Karpas-422 (cell line): ENCODE measurements around the gene CASP9. TPM values are rescaled to one million over a fixed set of nuclear protein-coding genes. Genes with fewer than 3 reads are reported as not detected.

Experiments
- DNase-seq: peaks from one replicate; pipeline ENCODE4 v3.0.0-alpha.2; 2015
- H2AFZ ChIP-seq: fragments of 200-600 bp; sonication (generic); 2 replicates; pipeline ENCODE4 v1.6.1; 2014; ENCODE audit warnings: antibody characterized with exemption, low read length, mixed read lengths
- H3K27ac ChIP-seq: fragments of 200-600 bp; sonication (generic); 2 replicates; pipeline ENCODE4 v1.5.1; 2014; ENCODE audit warnings: mild to moderate bottlenecking, low read length, moderate library complexity
- H3K27me3 ChIP-seq: fragments of 200-600 bp; sonication (generic); 2 replicates; pipeline ENCODE4 v1.6.1; 2014; ENCODE audit warnings: low read length, mixed read lengths
- H3K36me3 ChIP-seq: fragments of 200-600 bp; sonication (generic); 2 replicates; pipeline ENCODE4 v1.6.1; 2014; ENCODE audit warnings: low read length, mixed read lengths; ENCODE audit not compliant: insufficient read depth
- H3K4me1 ChIP-seq: fragments of 200-600 bp; sonication (generic); 2 replicates; pipeline ENCODE4 v1.6.1; 2014; ENCODE audit warnings: mild to moderate bottlenecking, low read length, mixed read lengths
- H3K4me2 ChIP-seq: fragments of 200-600 bp; sonication (generic); 2 replicates; pipeline ENCODE4 v1.6.1; 2014; ENCODE audit warnings: low read length, low read depth, mild to moderate bottlenecking; ENCODE audit not compliant: poor library complexity, severe bottlenecking
- H3K4me3 ChIP-seq: fragments of 200-600 bp; sonication (generic); 2 replicates; pipeline ENCODE4 v1.5.1; 2014; ENCODE audit warnings: mild to moderate bottlenecking, antibody characterized with exemption, low read length, mixed read lengths
- H3K79me2 ChIP-seq: fragments of 200-600 bp; sonication (generic); 2 replicates; pipeline ENCODE4 v1.6.1; 2014; ENCODE audit warnings: mild to moderate bottlenecking, low read length, mixed read lengths
- H3K9ac ChIP-seq: fragments of 200-600 bp; sonication (generic); 2 replicates; pipeline ENCODE4 v1.6.0; 2014; ENCODE audit warnings: low read length
- H3K9me2 ChIP-seq: fragments of 200-600 bp; sonication (generic), shearing (Covaris generic); replicated peaks from 2 replicates; pipeline ENCODE4 v1.6.0; 2014; ENCODE audit warnings: mild to moderate bottlenecking, low read length, moderate library complexity; ENCODE audit not compliant: insufficient read depth
- H3K9me3 ChIP-seq: fragments of 300-700, 200-600 bp; sonication (generic); 2 replicates; pipeline ENCODE4 v1.6.1; 2014; ENCODE audit warnings: low read length, mixed read lengths
- H4K20me1 ChIP-seq: fragments of 200-600 bp; sonication (generic); 2 replicates; pipeline ENCODE4 v1.6.1; 2014; ENCODE audit warnings: mild to moderate bottlenecking, antibody characterized with exemption, low read length, low read depth; ENCODE audit not compliant: insufficient read depth
- total RNA-seq: library from RNA; depleted of rRNA; stranded (reverse); fragments of >200 nt; shearing (Covaris generic); gene quantifications from 2 replicates; pipeline ENCODE4 v1.2.3, GENCODE V29; 2014; ENCODE audit warnings: low replicate concordance; rRNA removed

Gene CASP9
- 26.1 and 31.8 TPM in 2 replicates for total RNA-seq

DNA sequence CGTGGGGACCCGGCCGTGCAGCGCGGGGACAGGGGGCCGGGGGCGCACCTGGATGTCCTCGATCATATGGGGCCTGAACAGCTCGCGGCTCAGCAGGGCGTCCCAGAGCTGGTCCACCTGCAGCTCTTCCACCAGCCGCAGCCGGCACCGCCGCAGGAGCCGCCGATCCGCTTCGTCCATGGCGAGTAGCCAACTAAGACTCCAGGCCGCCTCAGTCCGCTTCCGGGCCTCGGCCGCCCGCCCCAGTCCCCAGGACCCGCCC, at the start of gene CASP9:
TSS of gene CASP9 (minus strand) at position 195 of the 262 bp plus-strand sequence. CDS start at position 180, 15 bp downstream.
- no peaks in the 10 kb centered on the region for H3K9me3 ChIP-seq
- peak within 1 kb of the TSS; percentile 83 for H3K9ac ChIP-seq
- no peaks in the 10 kb centered on the region for H3K36me3 ChIP-seq
- H4K20me1 ChIP-seq = no peaks in the 10 kb centered on the region
- H3K9me2 ChIP-seq = no peaks in the 10 kb centered on the region
- H3K27me3 ChIP-seq = no peaks in the 10 kb centered on the region
- peak within 1 kb of the TSS; percentile 89 for H3K4me3 ChIP-seq
- peak within 1 kb of the TSS; percentile 96 for H3K4me2 ChIP-seq
- H2AFZ ChIP-seq = peak within 1 kb of the TSS; percentile 59; the same call in 1 of the 2 replicates
- peak within 1 kb of the TSS; percentile 68 for H3K27ac ChIP-seq
- H3K4me1 ChIP-seq = peaks cover 36% of the 10 kb centered on the region
- H3K79me2 ChIP-seq = peaks cover 59% of the 10 kb centered on the region
- DNase-seq = no peak

DNA sequence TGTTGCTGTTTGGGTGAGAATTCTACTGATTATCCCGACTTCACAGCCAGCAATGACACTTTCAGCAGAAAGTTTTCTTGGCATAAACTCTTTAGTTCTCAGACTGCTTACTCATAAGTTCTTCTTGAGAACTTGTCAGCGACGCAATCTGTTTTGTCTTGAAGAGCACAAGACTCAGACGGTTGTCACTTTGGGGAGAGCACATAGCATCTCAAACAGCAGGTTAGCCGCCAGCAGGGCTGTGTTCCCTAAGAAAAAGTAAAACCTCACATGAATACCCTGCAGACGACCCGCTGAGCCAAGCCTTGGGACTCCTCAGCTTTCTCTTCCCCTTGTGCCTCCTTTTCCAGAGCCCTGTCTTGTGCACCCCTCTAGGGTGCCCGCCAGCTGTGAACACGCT, 49.5 kb upstream of the CASP9 start:
- no peak overlapping the region for H3K4me2 ChIP-seq
- no peak for DNase-seq
- no peaks in the 10 kb centered on the region for H3K79me2 ChIP-seq
- H3K27ac ChIP-seq = no peak overlapping the region
- H3K4me1 ChIP-seq = peaks cover 22% of the 10 kb centered on the region
- H3K36me3 ChIP-seq = peaks cover 2% of the 10 kb centered on the region; the same call in 1 of the 2 replicates
- no peak overlapping the region for H3K9ac ChIP-seq
- H3K9me3 ChIP-seq = no peaks in the 10 kb centered on the region
- no peaks in the 10 kb centered on the region for H3K9me2 ChIP-seq
- no peak overlapping the region for H2AFZ ChIP-seq
- no peaks in the 10 kb centered on the region for H3K27me3 ChIP-seq
- no peaks in the 10 kb centered on the region for H4K20me1 ChIP-seq
- no peak overlapping the region for H3K4me3 ChIP-seq

DNA sequence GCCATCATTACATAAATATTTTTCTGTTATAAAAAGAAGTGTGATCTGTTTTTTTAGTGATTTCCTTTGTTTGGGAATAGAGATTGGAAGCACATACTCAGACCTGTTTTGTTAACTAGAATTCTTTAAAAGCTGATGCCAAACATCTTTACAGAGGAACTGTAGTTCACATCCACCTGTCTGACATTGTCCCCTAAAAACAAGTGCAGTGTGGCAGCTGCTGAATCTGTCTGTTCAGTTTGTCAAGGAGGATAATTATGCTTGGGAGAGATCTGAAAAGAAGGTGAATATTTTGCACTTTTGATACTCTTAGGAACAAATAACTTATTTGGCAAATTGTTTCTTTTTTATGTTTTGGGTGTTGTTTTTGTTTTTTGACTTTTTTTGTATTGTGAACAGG, 47.3 kb upstream of the CASP9 start:
- no peak for DNase-seq
- Histone ChIP-seq H2AFZ (no peak overlapping the region), H4K20me1 (no peaks in the 10 kb centered on the region), H3K4me1 (peaks cover 22% of the 10 kb centered on the region), H3K9me3 (no peaks in the 10 kb centered on the region), H3K79me2 (no peaks in the 10 kb centered on the region), H3K27me3 (no peaks in the 10 kb centered on the region), H3K27ac (peak overlapping the region; percentile 97), H3K4me3 (peak overlapping the region; percentile 41; the same call in 1 of the 2 replicates), H3K9me2 (no peaks in the 10 kb centered on the region), H3K9ac (peak overlapping the region; percentile 45), H3K36me3 (peaks cover 5% of the 10 kb centered on the region; the same call in 1 of the 2 replicates), H3K4me2 (peak overlapping the region; percentile 74)

GRCh38 chr1:15570861-15571260, 46.8 kb upstream of the CASP9 start:
- no peaks in the 10 kb centered on the region for H4K20me1 ChIP-seq
- peak overlapping the region; percentile 74 for H3K4me2 ChIP-seq
- peaks cover 22% of the 10 kb centered on the region for H3K4me1 ChIP-seq
- H3K27me3 ChIP-seq = no peaks in the 10 kb centered on the region
- H2AFZ ChIP-seq = no peak overlapping the region
- H3K4me3 ChIP-seq = no peak overlapping the region
- H3K36me3 ChIP-seq = peaks cover 8% of the 10 kb centered on the region
- H3K9me2 ChIP-seq = no peaks in the 10 kb centered on the region
- no peaks in the 10 kb centered on the region for H3K79me2 ChIP-seq
- H3K9me3 ChIP-seq = no peaks in the 10 kb centered on the region
- H3K9ac ChIP-seq = peak overlapping the region; percentile 45
- peak overlapping the region; percentile 97 for H3K27ac ChIP-seq
- no peak for DNase-seq

- Histone ChIP-seq H3K36me3 (peaks cover 20% of the 10 kb centered on the region), H3K27ac (no peak overlapping the region), H3K4me3 (no peak overlapping the region), H3K9ac (no peak overlapping the region), H3K4me1 (peaks cover 26% of the 10 kb centered on the region), H3K79me2 (no peaks in the 10 kb centered on the region), H2AFZ (no peak overlapping the region), H3K4me2 (no peak overlapping the region), H3K9me3 (no peaks in the 10 kb centered on the region), H4K20me1 (no peaks in the 10 kb centered on the region), H3K9me2 (no peaks in the 10 kb centered on the region), H3K27me3 (no peaks in the 10 kb centered on the region)
- no peak for DNase-seq
Observed at GRCh38 chr1:15568387-15569073, 44.5 kb upstream of the CASP9 start.

- Histone ChIP-seq H4K20me1 (no peaks in the 10 kb centered on the region), H3K36me3 (peaks cover 12% of the 10 kb centered on the region), H3K9me3 (no peaks in the 10 kb centered on the region), H3K9ac (no peak overlapping the region), H3K4me2 (no peak overlapping the region), H3K9me2 (no peaks in the 10 kb centered on the region), H3K4me1 (peaks cover 4% of the 10 kb centered on the region), H3K4me3 (no peak overlapping the region), H3K27me3 (no peaks in the 10 kb centered on the region), H2AFZ (no peak overlapping the region), H3K27ac (no peak overlapping the region), H3K79me2 (no peaks in the 10 kb centered on the region)
- no peak for DNase-seq
Observed at GRCh38 chr1:15559189-15559810, 35.3 kb upstream of the CASP9 start.

DNA sequence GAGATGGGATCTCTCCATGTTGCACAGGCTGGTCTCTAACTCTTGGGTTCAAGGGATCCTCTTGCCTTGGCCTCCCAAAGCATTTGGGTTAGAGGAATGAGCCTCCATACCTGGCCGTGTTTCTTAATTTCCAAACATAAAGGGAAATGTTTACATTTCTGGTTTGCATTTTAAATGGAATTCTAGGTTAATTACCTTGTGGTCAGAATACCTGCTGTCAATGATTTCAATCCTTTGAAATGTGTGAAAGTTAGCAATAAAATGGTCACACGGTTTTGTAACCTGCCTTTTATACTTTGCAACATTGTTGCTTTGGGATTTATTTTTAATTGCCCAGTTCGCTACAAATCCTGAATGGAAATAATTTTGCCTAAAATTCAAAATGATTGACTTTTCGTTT, 34.5 kb upstream of the CASP9 start:
- H3K9me2 ChIP-seq = no peaks in the 10 kb centered on the region
- H3K9me3 ChIP-seq = no peaks in the 10 kb centered on the region
- no peaks in the 10 kb centered on the region for H3K27me3 ChIP-seq
- no peak overlapping the region for H3K27ac ChIP-seq
- H3K4me1 ChIP-seq = no peaks in the 10 kb centered on the region
- no peaks in the 10 kb centered on the region for H4K20me1 ChIP-seq
- no peak for DNase-seq
- no peak overlapping the region for H3K4me2 ChIP-seq
- H3K9ac ChIP-seq = no peak overlapping the region
- H3K79me2 ChIP-seq = no peaks in the 10 kb centered on the region
- no peak overlapping the region for H3K4me3 ChIP-seq
- no peak overlapping the region for H2AFZ ChIP-seq
- peaks cover 8% of the 10 kb centered on the region; the same call in 1 of the 2 replicates for H3K36me3 ChIP-seq

DNA sequence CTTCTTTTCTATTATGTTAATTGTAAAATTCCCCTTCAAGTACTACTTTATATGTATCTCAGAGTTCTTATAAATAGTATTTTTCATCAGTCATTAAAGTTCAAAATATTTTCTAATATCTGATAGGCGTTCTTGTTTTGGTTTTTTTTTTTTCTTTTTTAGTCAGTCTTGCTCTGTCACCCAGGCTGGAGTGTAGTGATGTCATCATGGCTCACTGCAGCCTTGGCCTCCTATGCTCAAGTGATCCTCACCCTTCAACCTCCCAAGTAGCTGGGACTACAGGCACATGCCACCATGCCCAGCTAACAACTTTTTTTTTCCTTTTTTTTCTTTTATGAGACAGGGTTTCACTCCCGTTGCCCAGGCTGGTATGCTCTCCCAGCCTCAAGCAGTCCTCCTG, 33.6 kb upstream of the CASP9 start:
- no peak overlapping the region for H3K27ac ChIP-seq

More for the DNA sequence above, 33.6 kb upstream of the CASP9 start:
- H3K4me1 ChIP-seq = no peaks in the 10 kb centered on the region
- no peaks in the 10 kb centered on the region for H3K27me3 ChIP-seq
- no peaks in the 10 kb centered on the region for H3K9me2 ChIP-seq
- H3K4me2 ChIP-seq = no peak overlapping the region
- no peaks in the 10 kb centered on the region for H4K20me1 ChIP-seq
- no peak overlapping the region for H3K9ac ChIP-seq
- no peaks in the 10 kb centered on the region for H3K79me2 ChIP-seq
- no peak overlapping the region for H3K4me3 ChIP-seq
- H2AFZ ChIP-seq = no peak overlapping the region
- peaks cover 5% of the 10 kb centered on the region; the same call in 1 of the 2 replicates for H3K36me3 ChIP-seq
- no peak for DNase-seq
- no peaks in the 10 kb centered on the region for H3K9me3 ChIP-seq
